GM18951 (cell line): ENCODE data around the gene ZCCHC12.

Source experiments
- POLR2A ChIP-seq: IDR thresholded peaks from 4 replicates; pipeline ENCODE4 v1.6.1; 2011; ENCODE audit warnings: mild to moderate bottlenecking; ENCODE audit not compliant: insufficient read length, insufficient read depth; ENCODE audit errors: extremely low read depth
- in situ Hi-C: fragments of 300-500 bp; cut with MboI; formaldehyde crosslinking; loops from one replicate; pipeline ENCODE4 v1.12.0; 2022; ENCODE audit warnings: low sequenced_read_pairs, mixed read lengths, inconsistent platforms; ENCODE audit not compliant: unreplicated experiment

The ZCCHC12 gene

GRCh38 chrX:118853596-118853995 is 30.0 kb downstream of the ZCCHC12 start:
- no peak for TF ChIP-seq POLR2A
- in situ Hi-C loops: no loop called here

GRCh38 chrX:118855681-118856310 is 32.2 kb downstream of the ZCCHC12 start:
- in situ Hi-C loops: no loop called here

GRCh38 chrX:118857006-118857405 is 33.4 kb downstream of the ZCCHC12 start:
- in situ Hi-C loops: no loop called here
- no peak for TF ChIP-seq POLR2A

More at GRCh38 chrX:118855681-118856310, 32.2 kb downstream of the ZCCHC12 start:
- TF ChIP-seq POLR2A: no peak

- TF ChIP-seq POLR2A: no peak
- in situ Hi-C loops: no loop called here
These were observed 37.7 kb downstream of the ZCCHC12 start for GRCh38 chrX:118861338-118861737.

GRCh38 chrX:118862091-118862490 is 38.5 kb downstream of the ZCCHC12 start:
- in situ Hi-C loops: no loop called here
- no peak for TF ChIP-seq POLR2A

- in situ Hi-C loops: no loop called here
- no peak for TF ChIP-seq POLR2A
These were observed 39.4 kb downstream of the ZCCHC12 start for GRCh38 chrX:118862979-118863378.

GRCh38 chrX:118864063-118864635 is 40.5 kb downstream of the ZCCHC12 start:
- in situ Hi-C loops: no loop called here
- TF ChIP-seq POLR2A: no peak

GRCh38 chrX:118865231-118865630 is 41.6 kb downstream of the ZCCHC12 start:
- TF ChIP-seq POLR2A: no peak
- in situ Hi-C loops: no loop called here

- TF ChIP-seq POLR2A: no peak
- in situ Hi-C loops: no loop called here
These were observed 43.6 kb downstream of the ZCCHC12 start for GRCh38 chrX:118867251-118867650.

- in situ Hi-C loops: no loop called here
- TF ChIP-seq POLR2A: no peak
These were observed 48.5 kb downstream of the ZCCHC12 start for GRCh38 chrX:118872102-118872566.
